Vagina (tissue), 2 donors: ENCODE data around the gene GUCY1A1. TPM values are rescaled to one million over a fixed set of nuclear protein-coding genes. Genes with fewer than 3 reads are reported as not detected.

Experiments
- DNase-seq, 2 donors: peaks; one replicate each; pipeline ENCODE4 v3.0.0-alpha.2; 2017; ENCODE audit errors: extremely low spot score in 2 of 2
- H3K27ac ChIP-seq: fragments of 200-600 bp; sonication (generic); one replicate; pipeline ENCODE4 v1.5.1; 2019
- H3K27me3 ChIP-seq: fragments of 200-600 bp; sonication (generic); one replicate; pipeline ENCODE4 v1.5.1; 2019
- H3K36me3 ChIP-seq, 2 donors: fragments of 200-600 bp; sonication (generic); one replicate each; pipeline ENCODE4 v1.5.1; 2017 to 2019
- H3K4me1 ChIP-seq: fragments of 200-600 bp; sonication (generic); one replicate; pipeline ENCODE4 v1.5.1; 2019
- H3K4me3 ChIP-seq, 2 donors: fragments of 200-600 bp; sonication (generic); 1 replicate in 1 of 2; 2 replicates in 1 of 2; pipeline ENCODE4 v1.5.1; 2016 to 2019
- H3K9me3 ChIP-seq: fragments of 200-600 bp; sonication (generic); one replicate; pipeline ENCODE4 v1.5.1; 2019
- CTCF ChIP-seq, 3 experiments: fragments of 450-650 bp in 2 of 3; fragments of 200-600 bp in 1 of 3; sonication (generic) in 1 of 3; IDR thresholded peaks; one replicate each; pipeline ENCODE4 v1.5.1; 2017 to 2019; ENCODE audit warnings: antibody characterized with exemption in 3 of 3, mild to moderate bottlenecking in 2 of 3, moderate library complexity in 2 of 3
- POLR2A ChIP-seq, 2 donors: fragments of 450-650 bp; IDR thresholded peaks; one replicate each; pipeline ENCODE4 v1.6.1; 2017; ENCODE audit warnings: antibody characterized with exemption in 2 of 2, mild to moderate bottlenecking in 2 of 2, moderate library complexity in 2 of 2
- POLR2AphosphoS5 ChIP-seq, 2 donors: sonication (generic); formaldehyde crosslinking; IDR thresholded peaks; one replicate each; pipeline ENCODE4 v1.9.0; 2017; ENCODE audit warnings: antibody characterized with exemption in 2 of 2, mild to moderate bottlenecking in 2 of 2, low read depth in 1 of 2; ENCODE audit not compliant: insufficient read depth in 1 of 2
- intact Hi-C: fragments of 100-400 bp; cut with DNase I; formaldehyde crosslinking; loops from one replicate; pipeline ENCODE4 v1.15.1; 2023
- total RNA-seq: library from RNA; depleted of rRNA; stranded (reverse); fragments of >200 nt; gene quantifications from one replicate; pipeline ENCODE4 v1.2.3, GENCODE V29; 2016

GUCY1A1 gene
- total RNA-seq, 1 donor from 2014 or later, result 21.6 TPM

- intact Hi-C loops, result no loop called here
- DNase-seq, result no peak
- H3K4me1 ChIP-seq, result no peaks in the 10 kb centered on the region
Observed at GRCh38 chr4:155742310-155743015, 75.8 kb downstream of the GUCY1A1 start.

GRCh38 chr4:155745984-155746383, 79.3 kb downstream of the GUCY1A1 start:
- TF ChIP-seq POLR2A (IDR thresholded peaks at IDR 0.05) (no peak), CTCF (IDR thresholded peaks at IDR 0.05) (no peak), POLR2AphosphoS5 (IDR thresholded peaks at IDR 0.05; ENCODE audit: insufficient read depth in 1 of 2, low read depth in 1 of 2) (no peak)
- no peaks in the 10 kb centered on the region for H3K9me3 ChIP-seq
- no peaks in the 10 kb centered on the region for H3K36me3 ChIP-seq
- no peaks in the 10 kb centered on the region for H3K27me3 ChIP-seq
- H3K27ac ChIP-seq, result no peak overlapping the region
- H3K4me1 ChIP-seq, result no peaks in the 10 kb centered on the region
- intact Hi-C loops, result no loop called here
- DNase-seq, result no peak
- H3K4me3 ChIP-seq, result no peak overlapping the region

More at GRCh38 chr4:155742310-155743015, 75.8 kb downstream of the GUCY1A1 start:
- no peak overlapping the region for H3K4me3 ChIP-seq
- no peak for TF ChIP-seq CTCF (IDR thresholded peaks at IDR 0.05)
- TF ChIP-seq POLR2AphosphoS5 (IDR thresholded peaks at IDR 0.05; ENCODE audit: insufficient read depth in 1 of 2, low read depth in 1 of 2), result no peak
- H3K36me3 ChIP-seq, result no peaks in the 10 kb centered on the region
- H3K27ac ChIP-seq, result no peak overlapping the region
- no peaks in the 10 kb centered on the region for H3K27me3 ChIP-seq
- H3K9me3 ChIP-seq, result no peaks in the 10 kb centered on the region

GRCh38 chr4:155748039-155748438, 81.4 kb downstream of the GUCY1A1 start:
- TF ChIP-seq POLR2AphosphoS5 (IDR thresholded peaks at IDR 0.05; ENCODE audit: insufficient read depth in 1 of 2, low read depth in 1 of 2) (no peak), CTCF (IDR thresholded peaks at IDR 0.05) (no peak), POLR2A (IDR thresholded peaks at IDR 0.05) (no peak)
- H3K27ac ChIP-seq, result no peak overlapping the region
- H3K4me3 ChIP-seq, result no peak overlapping the region
- H3K9me3 ChIP-seq, result no peaks in the 10 kb centered on the region
- no peaks in the 10 kb centered on the region for H3K4me1 ChIP-seq
- DNase-seq, result no peak
- H3K27me3 ChIP-seq, result no peaks in the 10 kb centered on the region
- no peaks in the 10 kb centered on the region for H3K36me3 ChIP-seq
- intact Hi-C loops, result no loop called here

GRCh38 chr4:155749041-155749440, 82.4 kb downstream of the GUCY1A1 start:
- intact Hi-C loops, result no loop called here
- no peak overlapping the region for H3K27ac ChIP-seq
- H3K4me3 ChIP-seq, result no peak overlapping the region
- H3K9me3 ChIP-seq, result no peaks in the 10 kb centered on the region
- no peak for DNase-seq
- no peaks in the 10 kb centered on the region for H3K27me3 ChIP-seq
- no peaks in the 10 kb centered on the region for H3K36me3 ChIP-seq
- H3K4me1 ChIP-seq, result no peaks in the 10 kb centered on the region
- no peak for TF ChIP-seq CTCF (IDR thresholded peaks at IDR 0.05)

- no peak for DNase-seq
- intact Hi-C loops, result no loop called here
- no peak overlapping the region for H3K27ac ChIP-seq
Observed at GRCh38 chr4:155751569-155751968, 84.9 kb downstream of the GUCY1A1 start.

More at GRCh38 chr4:155751569-155751968, 84.9 kb downstream of the GUCY1A1 start:
- Histone ChIP-seq H3K9me3 (no peaks in the 10 kb centered on the region), H3K36me3 (no peaks in the 10 kb centered on the region), H3K4me1 (no peaks in the 10 kb centered on the region), H3K4me3 (no peak overlapping the region), H3K27me3 (no peaks in the 10 kb centered on the region)
- TF ChIP-seq CTCF (IDR thresholded peaks at IDR 0.05) (no peak), POLR2AphosphoS5 (IDR thresholded peaks at IDR 0.05; ENCODE audit: insufficient read depth in 1 of 2, low read depth in 1 of 2) (no peak), POLR2A (IDR thresholded peaks at IDR 0.05) (no peak)
